CD4-positive, CD25-positive, alpha-beta regulatory T cell (primary cell): Measurements from ENCODE around the gene CERS6. TPM values are rescaled to one million over a fixed set of nuclear protein-coding genes. Genes with fewer than 3 reads are reported as not detected.

Source experiments
- ATAC-seq, 2 donors: fragments of 150-1000 bp; cut with Tn5 transposase; one replicate each; pipeline ENCODE4 v1.10.0; 2021; ENCODE audit warnings: low read depth in 2 of 2, moderate number of reproducible peaks in 2 of 2, moderate library complexity in 1 of 2
- DNase-seq, 3 donors: peaks; one replicate each; pipeline versions ENCODE4 v3.0.0 to v3.0.0-alpha.2; 2012 to 2022; ENCODE audit warnings: mixed read lengths in 1 of 3
- H3K27ac ChIP-seq: one replicate; pipeline ENCODE4 v1.7.0; 2013; ENCODE audit warnings: mild to moderate bottlenecking, low read length; ENCODE audit not compliant: insufficient read depth, poor library complexity, severe bottlenecking
- H3K27me3 ChIP-seq: one replicate; pipeline ENCODE4 v1.7.0; 2013; ENCODE audit warnings: low read length; ENCODE audit not compliant: control insufficient read depth, insufficient read depth
- H3K36me3 ChIP-seq: one replicate; pipeline ENCODE4 v1.7.0; 2013; ENCODE audit warnings: mild to moderate bottlenecking, low read length, moderate library complexity; ENCODE audit not compliant: control insufficient read depth, insufficient read depth
- H3K4me1 ChIP-seq: 2 replicates; pipeline ENCODE4 v1.7.0; 2013; ENCODE audit warnings: mild to moderate bottlenecking, low read length; ENCODE audit not compliant: insufficient read depth, control insufficient read depth, poor library complexity, severe bottlenecking
- H3K4me3 ChIP-seq: one replicate; pipeline ENCODE4 v1.7.0; 2013; ENCODE audit warnings: low read depth, mild to moderate bottlenecking, low read length, moderate library complexity
- H3K9me3 ChIP-seq, 2 experiments: 1 replicate in 1 of 2; 2 replicates in 1 of 2; pipeline ENCODE4 v1.7.0; 2013; ENCODE audit warnings: low read length in 2 of 2, mild to moderate bottlenecking in 1 of 2, moderate library complexity in 1 of 2; ENCODE audit not compliant: control insufficient read depth in 2 of 2
- H3K27ac Mint-ChIP-seq, 3 donors: one replicate each; pipeline ENCODE4 v1.8.0; 2020 to 2022; ENCODE audit warnings: mild to moderate bottlenecking in 3 of 3, mixed read lengths in 3 of 3, moderate library complexity in 2 of 3
- H3K27me3 Mint-ChIP-seq: one replicate; pipeline ENCODE4 v1.8.0; 2022; ENCODE audit warnings: mild to moderate bottlenecking, mixed read lengths
- H3K36me3 Mint-ChIP-seq: one replicate; pipeline ENCODE4 v1.8.0; 2020; ENCODE audit warnings: mixed read lengths
- H3K4me1 Mint-ChIP-seq, 4 donors: one replicate each; pipeline ENCODE4 v1.8.0; 2020 to 2022; ENCODE audit warnings: mixed read lengths in 4 of 4, mild to moderate bottlenecking in 1 of 4
- H3K4me3 Mint-ChIP-seq, 4 donors: one replicate each; pipeline ENCODE4 v1.8.0; 2020 to 2022; ENCODE audit warnings: mild to moderate bottlenecking in 4 of 4, mixed read lengths in 4 of 4, moderate library complexity in 3 of 4
- H3K9me3 Mint-ChIP-seq, 7 donors: one replicate each; pipeline ENCODE4 v1.8.0; 2020 to 2022; ENCODE audit warnings: mixed read lengths in 7 of 7, mild to moderate bottlenecking in 3 of 7, moderate library complexity in 2 of 7
- polyA plus RNA-seq, 4 donors: library from polyadenylated mRNA; unstranded; fragments of 300-500 nt; fragmentation: Illumina TruSeq; gene quantifications; one replicate each; pipeline ENCODE4 v1.2.3, GENCODE V29; 2021
- total RNA-seq: library from RNA; stranded (reverse); gene quantifications from one replicate; pipeline ENCODE4 v1.2.3, GENCODE V29; 2022

CERS6 gene
- total and polyA plus RNA-seq, 5 donors from 2014 or later, result 1.3 to 5.3 (median 3.6) TPM

DNA sequence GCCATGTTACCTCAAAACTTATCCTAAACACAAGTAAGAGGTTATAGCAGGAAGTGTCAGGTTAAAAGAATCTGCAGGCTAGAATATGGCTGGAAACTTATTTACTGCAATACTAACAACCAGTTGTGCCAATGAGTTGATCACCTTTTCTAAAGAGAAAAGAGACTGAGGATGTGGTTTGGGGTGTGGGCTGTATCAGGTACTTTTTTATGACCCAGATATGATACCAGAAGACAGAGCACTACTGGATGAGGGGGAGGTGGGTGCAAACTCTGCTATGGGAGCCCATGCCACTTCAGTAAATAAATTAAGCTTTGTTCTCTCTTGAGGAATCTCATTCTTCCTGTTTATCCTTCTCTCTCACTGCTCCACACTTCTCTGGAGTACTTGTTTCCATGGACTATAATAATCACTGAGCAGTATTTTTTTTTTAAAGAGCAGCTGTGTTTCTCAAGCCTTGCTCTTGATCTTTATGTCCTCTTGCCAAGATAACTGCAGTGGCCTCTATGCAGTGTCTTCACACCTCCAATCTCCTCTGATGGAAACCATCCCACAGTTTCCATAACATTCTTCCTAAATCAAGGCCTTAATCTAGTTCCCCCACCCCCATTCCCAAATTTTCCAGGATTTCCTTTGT lies 295.1 kb downstream of the CERS6 start:
- peaks cover 0 to 1% (median 0%) of the 10 kb centered on the region in 7 donors for H3K9me3 Mint-ChIP-seq
- Histone ChIP-seq H3K36me3 (no peaks in the 10 kb centered on the region), H3K4me3 (peak overlapping the region; percentile 61), H3K4me1 (peaks cover 43% of the 10 kb centered on the region), H3K27me3 (no peaks in the 10 kb centered on the region), H3K27ac (peak overlapping the region; percentile 62), H3K9me3 (no peaks in the 10 kb centered on the region)
- no peaks in the 10 kb centered on the region for H3K27me3 Mint-ChIP-seq
- DNase-seq (peak in 2 of 3 donors; percentile 68 to 82), ATAC-seq (peak; percentile 86 to 88)
- H3K36me3 Mint-ChIP-seq, result no peaks in the 10 kb centered on the region
- peak overlapping the region; percentile 3 to 68 (median 34) for H3K4me3 Mint-ChIP-seq
- H3K27ac Mint-ChIP-seq, result peak overlapping the region; percentile 84 to 90 (median 89)
- peaks cover 4 to 78% (median 37%) of the 10 kb centered on the region in 4 donors for H3K4me1 Mint-ChIP-seq

DNA sequence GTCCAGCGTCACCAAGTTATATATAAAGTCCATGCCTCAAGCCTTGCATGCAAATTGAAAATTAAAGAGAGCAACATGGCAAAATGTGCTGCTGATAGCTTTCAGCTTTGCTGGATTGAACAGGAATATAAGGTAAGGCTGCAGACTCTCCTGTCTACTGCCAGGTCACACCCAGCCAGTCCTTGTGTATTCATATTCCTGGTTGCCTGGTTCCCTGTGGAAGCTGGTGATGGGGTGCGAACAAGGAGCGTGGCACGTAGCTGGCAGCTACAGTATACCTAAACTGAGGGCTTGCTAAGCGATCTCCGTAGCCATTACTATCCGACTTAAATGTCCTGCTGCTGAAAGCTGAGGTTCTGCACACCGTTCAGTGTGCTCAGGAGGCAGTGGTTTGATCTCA lies 296.3 kb downstream of the CERS6 start:
- no peak for DNase-seq
- Histone ChIP-seq H3K9me3 (no peaks in the 10 kb centered on the region), H3K27ac (no peak overlapping the region), H3K4me3 (no peak overlapping the region), H3K27me3 (no peaks in the 10 kb centered on the region), H3K4me1 (peaks cover 49% of the 10 kb centered on the region), H3K36me3 (no peaks in the 10 kb centered on the region)
- no peak for ATAC-seq
- H3K27me3 Mint-ChIP-seq, result no peaks in the 10 kb centered on the region
- no peak overlapping the region for H3K4me3 Mint-ChIP-seq
- H3K4me1 Mint-ChIP-seq, result peaks cover 10 to 90% (median 44%) of the 10 kb centered on the region in 4 donors
- H3K36me3 Mint-ChIP-seq, result no peaks in the 10 kb centered on the region
- peaks cover 0 to 1% (median 0%) of the 10 kb centered on the region in 7 donors for H3K9me3 Mint-ChIP-seq
- peak overlapping the region in 2 of 3 donors; percentile 84 to 89 for H3K27ac Mint-ChIP-seq

DNA sequence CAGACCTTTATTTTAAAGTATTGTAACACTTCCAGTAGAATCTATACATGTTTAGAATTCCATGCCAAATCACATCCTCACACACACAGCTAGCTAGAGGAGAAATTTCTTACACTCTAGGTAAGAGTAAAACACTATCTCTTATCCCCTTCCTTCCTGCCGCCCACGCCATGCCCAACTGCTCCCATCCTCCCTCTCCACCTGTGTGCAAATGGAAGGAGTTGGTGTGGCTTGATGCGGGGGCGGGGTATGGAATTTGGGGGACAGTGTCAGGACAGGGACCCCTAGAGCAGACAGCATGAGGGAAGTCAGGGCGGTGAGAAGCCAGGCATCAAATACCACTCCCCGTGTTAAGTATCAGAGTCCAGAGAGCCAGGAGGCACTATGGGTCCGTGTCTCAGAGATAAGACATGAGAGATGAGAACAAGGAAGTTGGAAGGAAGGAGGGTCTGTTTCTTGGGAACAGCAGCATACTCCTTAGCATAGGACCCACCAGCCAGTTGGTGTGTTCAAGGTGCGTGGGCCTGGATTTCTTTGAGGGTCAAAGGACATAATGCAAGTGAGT lies 297.8 kb downstream of the CERS6 start:
- Histone ChIP-seq H3K4me3 (no peak overlapping the region), H3K27ac (no peak overlapping the region), H3K9me3 (no peaks in the 10 kb centered on the region), H3K36me3 (no peaks in the 10 kb centered on the region), H3K4me1 (peaks cover 51% of the 10 kb centered on the region), H3K27me3 (no peaks in the 10 kb centered on the region)
- Mint-ChIP-seq H3K4me3 (no peak overlapping the region), H3K27me3 (no peaks in the 10 kb centered on the region), H3K27ac (peak overlapping the region in 2 of 3 donors; percentile 1 to 65), H3K9me3 (no peaks in the 10 kb centered on the region), H3K4me1 (peaks cover 11 to 94% (median 50%) of the 10 kb centered on the region in 4 donors), H3K36me3 (no peaks in the 10 kb centered on the region)
- ATAC-seq, result no peak
- no peak for DNase-seq

- Mint-ChIP-seq H3K27me3 (no peaks in the 10 kb centered on the region), H3K4me1 (peaks cover 7 to 64% (median 34%) of the 10 kb centered on the region in 4 donors), H3K4me3 (no peak overlapping the region), H3K27ac (peak overlapping the region in 2 of 3 donors; percentile 5 to 55), H3K36me3 (no peaks in the 10 kb centered on the region), H3K9me3 (no peaks in the 10 kb centered on the region)
- Histone ChIP-seq H3K36me3 (no peaks in the 10 kb centered on the region), H3K4me1 (peaks cover 17% of the 10 kb centered on the region), H3K27ac (no peak overlapping the region), H3K4me3 (no peak overlapping the region), H3K27me3 (no peaks in the 10 kb centered on the region), H3K9me3 (no peaks in the 10 kb centered on the region)
- no peak for ATAC-seq
- DNase-seq, result peak in 1 of 3 donors; percentile 14
Measured at GRCh38 chr2:168757223-168757622, 301.2 kb downstream of the CERS6 start.

- ATAC-seq, result peak; percentile 48 to 64
- Mint-ChIP-seq H3K9me3 (no peaks in the 10 kb centered on the region), H3K4me1 (peaks cover 7 to 46% (median 23%) of the 10 kb centered on the region in 4 donors), H3K27me3 (no peaks in the 10 kb centered on the region), H3K27ac (no peak overlapping the region), H3K36me3 (no peaks in the 10 kb centered on the region), H3K4me3 (no peak overlapping the region)
- no peaks in the 10 kb centered on the region for H3K9me3 ChIP-seq
- H3K4me1 ChIP-seq, result peaks cover 15% of the 10 kb centered on the region
- H3K36me3 ChIP-seq, result no peaks in the 10 kb centered on the region
- peak in 2 of 3 donors; percentile 47 to 64 for DNase-seq
- H3K4me3 ChIP-seq, result no peak overlapping the region
- no peaks in the 10 kb centered on the region for H3K27me3 ChIP-seq
- H3K27ac ChIP-seq, result no peak overlapping the region
Measured at GRCh38 chr2:168758970-168759820, 303.1 kb downstream of the CERS6 start.

GRCh38 chr2:168765401-168765800 lies 309.3 kb downstream of the CERS6 start:
- Mint-ChIP-seq H3K9me3 (no peaks in the 10 kb centered on the region), H3K27me3 (no peaks in the 10 kb centered on the region), H3K27ac (no peak overlapping the region), H3K4me1 (no peaks in the 10 kb centered on the region), H3K4me3 (no peak overlapping the region), H3K36me3 (peaks cover 13% of the 10 kb centered on the region)
- DNase-seq (no peak), ATAC-seq (no peak)
- Histone ChIP-seq H3K27me3 (no peaks in the 10 kb centered on the region), H3K36me3 (no peaks in the 10 kb centered on the region), H3K4me1 (no peaks in the 10 kb centered on the region), H3K9me3 (no peaks in the 10 kb centered on the region), H3K4me3 (no peak overlapping the region), H3K27ac (no peak overlapping the region)

GRCh38 chr2:168766600-168766999 lies 310.5 kb downstream of the CERS6 start:
- no peak overlapping the region for H3K27ac ChIP-seq
- DNase-seq, result no peak
- Mint-ChIP-seq H3K4me1 (no peaks in the 10 kb centered on the region), H3K27ac (no peak overlapping the region), H3K4me3 (no peak overlapping the region), H3K9me3 (no peaks in the 10 kb centered on the region), H3K36me3 (peaks cover 13% of the 10 kb centered on the region), H3K27me3 (no peaks in the 10 kb centered on the region)
- H3K4me3 ChIP-seq, result no peak overlapping the region
- H3K4me1 ChIP-seq, result no peaks in the 10 kb centered on the region
- no peak for ATAC-seq
- no peaks in the 10 kb centered on the region for H3K9me3 ChIP-seq
- no peaks in the 10 kb centered on the region for H3K36me3 ChIP-seq
- H3K27me3 ChIP-seq, result no peaks in the 10 kb centered on the region
